ENCODE data around the gene CES3.

CES3 gene

GRCh38 chr16:66958857-66959703 lies 2.0 kb upstream of the CES3 start:
- no peak for TF ChIP-seq CTCF (IDR thresholded peaks at IDR 0.05; ENCODE audit: insufficient read depth, missing control alignments)
- no peak for FAIRE-seq
- no peak for DNase-seq (ENCODE audit: insufficient read length, low spot score)

GRCh38 chr16:66959704-66960161 lies 1.3 kb upstream of the CES3 start:
- FAIRE-seq (no peak), DNase-seq (ENCODE audit: insufficient read length, low spot score) (no peak)
- no peak for TF ChIP-seq CTCF (IDR thresholded peaks at IDR 0.05; ENCODE audit: insufficient read depth, missing control alignments)

- no peak for DNase-seq (ENCODE audit: insufficient read length, low spot score)
- no peak for TF ChIP-seq CTCF (IDR thresholded peaks at IDR 0.05; ENCODE audit: insufficient read depth, missing control alignments)
- FAIRE-seq = no peak
Observed at GRCh38 chr16:66960270-66960669, 796 bp upstream of the CES3 start.

GRCh38 chr16:66961914-66962313 lies 848 bp downstream of the CES3 start:
- FAIRE-seq (no peak), DNase-seq (ENCODE audit: insufficient read length, low spot score) (no peak)
- TF ChIP-seq CTCF (IDR thresholded peaks at IDR 0.05; ENCODE audit: insufficient read depth, missing control alignments) = no peak

GRCh38 chr16:66964049-66964448 lies 3.0 kb downstream of the CES3 start:
- no peak for FAIRE-seq
- no peak for DNase-seq (ENCODE audit: insufficient read length, low spot score)
- TF ChIP-seq CTCF (IDR thresholded peaks at IDR 0.05; ENCODE audit: insufficient read depth, missing control alignments) = no peak

GRCh38 chr16:66968847-66969246 lies 7.8 kb downstream of the CES3 start:
- no peak for TF ChIP-seq CTCF (IDR thresholded peaks at IDR 0.05; ENCODE audit: insufficient read depth, missing control alignments)
- FAIRE-seq = no peak
- no peak for DNase-seq (ENCODE audit: insufficient read length, low spot score)
